NOMO-1 treated with DMSO at 0.1 percent for 48 hours (cell line): ENCODE measurements around the gene DNAH10.

Experiments used
- DNase-seq: peaks from one replicate; lab custom pipeline; 2025; ENCODE audit not compliant: unreplicated experiment; lab: John Stamatoyannopoulos, UW

DNAH10 gene

GRCh38 chr12:123790905-123791467 lies 28.9 kb downstream of the DNAH10 start:
- DNase-seq, result no peak

GRCh38 chr12:123794027-123794426 lies 31.9 kb downstream of the DNAH10 start:
- DNase-seq, result no peak

DNA sequence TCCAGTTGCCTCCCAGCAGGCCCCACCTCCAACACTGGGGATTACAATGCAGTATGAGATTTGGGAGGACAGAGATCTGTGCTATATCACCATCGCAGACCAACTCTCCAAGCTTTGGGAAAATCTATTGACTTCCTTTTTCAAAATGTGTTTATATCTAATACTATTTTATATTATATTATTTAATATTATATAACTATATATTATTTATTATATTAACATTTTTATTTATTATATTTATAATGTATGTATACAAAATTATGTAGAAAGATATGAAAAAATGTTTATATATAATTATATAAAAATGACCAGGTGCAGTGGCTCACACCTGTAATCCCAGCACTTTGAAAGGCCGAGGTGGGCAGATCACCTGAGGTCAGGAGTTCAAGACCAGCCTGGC lies 36.4 kb downstream of the DNAH10 start:
- DNase-seq, result no peak

DNA sequence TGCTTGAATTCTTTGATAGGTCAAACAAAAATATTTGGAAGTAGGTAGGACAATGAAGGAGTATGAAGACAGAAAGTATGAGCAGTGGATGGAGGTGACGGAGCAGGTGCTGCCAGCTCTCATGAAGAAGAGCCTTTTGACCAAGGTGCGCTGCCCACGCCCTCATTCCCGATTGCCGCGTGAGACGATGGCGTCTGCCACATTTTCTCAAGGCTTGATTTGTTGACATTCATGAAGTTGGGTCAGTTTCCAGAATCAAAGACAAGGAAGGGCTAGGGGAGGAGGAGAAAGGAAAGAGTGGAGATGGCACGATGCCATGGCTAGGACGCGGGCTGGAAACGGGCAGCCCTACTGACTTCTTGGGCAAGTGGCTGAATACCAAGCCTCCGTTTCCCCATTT lies 37.1 kb downstream of the DNAH10 start:
- no peak for DNase-seq

DNA sequence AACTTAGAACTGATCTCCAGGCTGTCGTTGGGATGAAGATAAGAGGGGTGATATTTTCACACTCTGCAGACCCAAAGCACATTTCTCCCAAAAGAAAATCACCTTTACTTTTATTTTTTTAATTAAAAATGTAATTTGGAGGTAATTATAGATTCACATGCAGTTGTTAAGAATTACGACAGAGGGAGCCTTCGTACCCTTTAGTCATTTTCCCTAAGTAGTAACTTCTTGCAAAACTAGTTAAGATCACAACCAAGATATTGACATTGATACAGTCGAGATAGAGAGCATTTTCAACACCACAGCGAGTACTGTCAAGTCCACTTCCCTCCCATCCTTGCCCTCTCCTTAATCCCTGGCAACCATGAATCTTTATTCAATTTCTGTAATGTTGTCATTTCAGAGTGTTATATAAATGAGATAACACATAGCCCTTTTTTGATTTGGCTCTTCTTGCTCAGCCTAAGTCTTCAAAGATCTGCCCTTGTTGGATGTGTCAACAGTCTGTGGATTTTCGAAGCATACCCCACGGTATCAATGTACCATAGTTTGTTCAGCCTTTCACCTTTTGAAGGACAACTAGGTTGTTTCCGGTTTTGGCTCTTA lies 39.6 kb downstream of the DNAH10 start:
- DNase-seq, result peak; percentile 34

- no peak for DNase-seq
Measured at GRCh38 chr12:123805173-123805572, 43.1 kb downstream of the DNAH10 start.

DNA sequence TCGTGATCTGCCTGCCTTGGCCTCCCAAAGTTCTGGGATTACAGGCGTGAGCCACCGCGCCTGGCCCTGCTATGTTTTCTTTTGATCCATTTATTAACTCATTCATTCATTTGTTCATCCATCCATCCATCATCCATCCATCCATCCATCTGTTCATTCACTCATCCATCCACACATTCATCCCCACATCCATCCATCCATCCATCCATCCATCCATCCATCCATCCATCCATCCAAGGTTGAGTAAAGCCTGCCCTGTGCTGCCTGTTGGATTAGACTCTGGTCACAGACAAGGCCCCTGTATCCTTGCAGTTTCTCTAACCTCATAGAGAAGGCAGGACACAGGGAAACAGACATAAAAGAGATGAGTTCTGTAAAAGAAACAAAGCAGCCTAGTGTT lies 44.9 kb downstream of the DNAH10 start:
- no peak for DNase-seq

GRCh38 chr12:123807670-123808069 lies 45.6 kb downstream of the DNAH10 start:
- DNase-seq, result no peak

DNA sequence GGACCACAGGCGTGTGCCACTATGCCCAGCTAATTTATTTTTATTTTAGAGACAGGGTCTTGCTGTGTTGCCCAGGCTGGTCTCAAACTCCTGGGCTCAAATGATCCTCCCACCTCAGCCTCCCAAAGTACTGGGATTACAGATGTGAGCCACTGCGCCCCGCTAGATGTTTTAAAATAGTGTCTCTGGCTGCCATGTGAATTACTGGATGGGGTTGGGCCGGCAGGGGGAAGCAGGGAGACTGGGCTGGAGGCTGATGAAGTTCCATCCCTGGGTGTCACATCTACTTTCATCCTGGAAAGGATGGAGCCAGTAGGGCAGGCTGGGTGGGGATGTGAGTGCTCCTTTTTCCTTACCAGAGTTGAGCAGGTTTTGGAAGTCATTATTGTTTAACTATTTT lies 46.1 kb downstream of the DNAH10 start:
- DNase-seq, result no peak

DNA sequence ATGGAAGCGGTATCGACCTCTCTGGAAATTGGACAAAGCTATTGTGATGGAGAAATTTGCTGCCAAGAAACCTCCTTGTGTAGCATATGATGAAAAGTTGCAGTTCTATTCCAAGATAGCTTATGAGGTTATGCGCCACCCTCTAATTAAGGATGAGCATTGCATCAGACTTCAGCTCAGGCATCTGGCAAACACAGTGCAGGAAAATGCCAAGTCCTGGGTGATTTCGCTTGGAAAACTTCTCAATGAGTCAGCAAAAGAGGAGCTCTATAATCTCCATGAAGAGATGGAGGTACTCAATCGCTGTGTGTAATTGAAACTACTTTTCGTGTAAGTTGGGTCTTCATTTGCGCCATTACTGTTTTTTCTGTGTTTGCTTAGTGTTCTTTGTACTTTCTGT lies 51.2 kb downstream of the DNAH10 start:
- DNase-seq, result no peak

DNA sequence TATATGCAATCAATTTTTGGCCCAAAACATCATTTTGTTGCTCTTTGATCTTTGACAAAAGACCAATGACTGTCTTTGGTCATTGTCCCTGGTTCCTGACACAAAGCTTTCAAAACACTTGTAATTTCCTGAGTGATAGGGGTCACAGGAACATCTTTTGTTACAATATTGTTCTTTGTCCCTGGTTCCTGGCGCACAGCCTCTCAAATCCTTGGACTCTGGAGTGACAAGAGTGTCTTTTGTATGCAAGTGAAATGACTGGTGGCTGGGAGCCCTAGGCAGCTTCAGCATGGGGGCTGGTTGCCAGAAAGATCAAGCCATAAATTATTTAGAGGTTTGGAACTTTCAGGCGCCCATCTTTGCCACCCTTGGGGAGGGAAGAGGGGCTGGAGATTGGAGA lies 53.9 kb downstream of the DNAH10 start:
- DNase-seq, result no peak

- DNase-seq, result no peak
Measured at GRCh38 chr12:123816896-123817537, 54.9 kb downstream of the DNAH10 start.

GRCh38 chr12:123822804-123823203 lies 60.7 kb downstream of the DNAH10 start:
- DNase-seq, result no peak

GRCh38 chr12:123828120-123828519 lies 66.0 kb downstream of the DNAH10 start:
- no peak for DNase-seq

- DNase-seq, result no peak
Measured at GRCh38 chr12:123828854-123829547, 66.9 kb downstream of the DNAH10 start.

DNA sequence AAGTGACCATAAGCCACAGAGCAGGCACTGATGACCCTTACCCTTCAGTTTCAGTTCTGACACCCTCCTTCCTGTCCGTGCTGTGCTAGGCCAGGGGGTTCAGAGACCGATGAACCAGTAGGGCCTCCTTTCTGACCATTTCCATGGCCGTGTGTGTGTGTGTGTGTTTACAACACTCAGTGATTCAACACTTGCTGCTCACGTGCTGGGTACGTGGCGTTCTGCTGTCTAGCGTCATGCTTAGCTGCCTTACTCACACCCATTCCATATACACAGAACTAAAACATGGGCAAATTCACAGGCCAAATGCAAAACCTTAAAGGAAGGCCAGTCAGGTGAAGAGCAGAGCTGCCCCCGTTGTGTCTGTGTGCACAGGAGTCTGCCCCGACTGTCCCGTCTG lies 67.5 kb downstream of the DNAH10 start:
- DNase-seq, result no peak

GRCh38 chr12:123830675-123831074 lies 68.6 kb downstream of the DNAH10 start:
- DNase-seq, result no peak

- DNase-seq, result no peak
Measured at GRCh38 chr12:123832052-123832451, 70.0 kb downstream of the DNAH10 start.

- no peak for DNase-seq
Measured at GRCh38 chr12:123833830-123834229, 71.7 kb downstream of the DNAH10 start.

DNA sequence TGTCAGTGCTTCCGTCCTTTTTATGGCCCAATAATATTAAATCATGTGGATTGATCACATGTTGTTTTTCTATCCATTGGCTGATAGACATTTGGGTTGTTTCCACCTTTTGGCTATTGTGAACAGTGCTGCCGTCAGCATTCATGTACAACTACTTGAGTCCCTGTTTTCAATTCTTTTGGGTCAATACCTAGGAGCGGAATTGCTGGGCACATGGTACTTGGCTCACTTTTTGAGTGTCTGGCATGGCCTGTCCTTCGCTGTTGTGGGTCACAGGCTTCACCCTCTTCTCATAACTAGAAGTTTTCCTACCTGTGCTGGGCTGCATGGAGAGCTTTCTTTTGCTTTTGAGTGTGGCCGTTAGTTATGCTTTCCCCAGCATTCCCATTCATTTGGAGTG lies 72.7 kb downstream of the DNAH10 start:
- DNase-seq, result no peak

GRCh38 chr12:123836292-123836691 lies 74.2 kb downstream of the DNAH10 start:
- no peak for DNase-seq

DNA sequence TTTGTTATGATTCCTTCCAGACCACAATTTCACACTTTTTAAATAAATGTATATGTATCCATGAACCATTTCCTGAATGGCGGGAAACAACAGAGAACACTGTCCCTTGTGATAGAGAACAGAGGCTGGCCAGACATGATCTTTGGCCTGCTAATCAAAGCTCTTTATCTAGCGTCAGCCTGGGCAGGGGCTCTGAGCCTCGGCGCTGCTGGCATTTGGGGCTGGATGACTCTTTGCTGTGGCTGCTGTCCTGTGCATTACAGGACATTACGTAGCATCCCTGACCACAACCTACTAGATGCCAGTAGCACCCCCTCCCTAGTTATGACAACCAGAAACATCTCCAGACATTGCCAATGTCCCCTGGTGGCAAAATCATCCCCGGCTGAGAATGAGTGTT lies 77.7 kb downstream of the DNAH10 start:
- no peak for DNase-seq
